HepG2 (cell line): ENCODE results near the gene ARHGEF26. TPM values are rescaled to one million over a fixed set of nuclear protein-coding genes. Genes with fewer than 3 reads are reported as not detected.

ENCODE experiments used
- ATAC-seq: fragments of 200-7000 bp; cut with Tn5 transposase; 3 replicates; pipeline ENCODE4 v1.9.1; 2020; ENCODE audit warnings: mild to moderate bottlenecking, moderate library complexity
- BruUV-seq: library from RNA; stranded (reverse); fragments of 400-500 nt; replicated peaks from 2 replicates; lab custom pipeline; 2021; lab: Mats Ljungman, UMichigan
- CTCF ChIA-PET: fragments of 300-600 bp; formaldehyde crosslinking; extraction: SDS; loops from one replicate; lab custom pipeline; 2021; ENCODE audit warnings: low total read pairs, inconsistent platforms, low intra/inter-chr PET ratio; lab: Yijun Ruan, JAX
- POLR2A ChIA-PET: fragments of 350-600 bp; sonication (Branson Sonifier 250); formaldehyde crosslinking; loops from one replicate; lab custom pipeline; 2020; ENCODE audit warnings: antibody characterized with exemption, inconsistent platforms; lab: Yijun Ruan, JAX
- DNase-seq: peaks from one replicate; pipeline ENCODE4 v3.0.0-alpha.2; 2015; ENCODE audit warnings: low spot score
- FAIRE-seq: peaks from 3 replicates; lab custom pipeline; 2011; peaks lifted over from hg19 to GRCh38; lab: Jason Lieb, UNC
- H2AFZ ChIP-seq: one replicate; pipeline ENCODE4 v1.6.1; 2011; ENCODE audit warnings: low read length, inconsistent platforms
- H3K27ac ChIP-seq: fragments of 300-600 bp; 3 replicates; pipeline ENCODE4 v1.8.0; 2011; ENCODE audit warnings: mixed run types, mild to moderate bottlenecking, mixed read lengths, low read length, inconsistent platforms; ENCODE audit not compliant: insufficient read depth; ENCODE audit errors: extremely low read length
- H3K27me3 ChIP-seq, 2 experiments: fragments of 200-600 bp in 1 of 2; 2 replicates in 1 of 2; 3 replicates in 1 of 2; pipeline versions ENCODE4 v1.6.0 to v1.8.0; 2011; ENCODE audit warnings: low read length in 2 of 2, mild to moderate bottlenecking in 2 of 2, moderate library complexity in 2 of 2, inconsistent platforms in 1 of 2; ENCODE audit not compliant: insufficient read depth in 2 of 2, control insufficient read depth in 1 of 2
- H3K36me3 ChIP-seq, 2 experiments: fragments of 200-600 bp in 1 of 2; replicated peaks in 1 of 2; 2 replicates in 1 of 2; 3 replicates in 1 of 2; pipeline versions ENCODE4 v1.5.1 to v1.8.0; 2011; ENCODE audit warnings: low read length in 2 of 2, inconsistent platforms in 1 of 2; ENCODE audit not compliant: insufficient read depth in 2 of 2, control insufficient read depth in 1 of 2
- H3K4me1 ChIP-seq: 2 replicates; pipeline ENCODE4 v1.5.1; 2012; ENCODE audit warnings: low read length, inconsistent platforms; ENCODE audit not compliant: insufficient read depth
- H3K4me2 ChIP-seq: 2 replicates; pipeline ENCODE4 v1.6.0; 2011; ENCODE audit warnings: low read depth, low read length, inconsistent platforms
- H3K4me3 ChIP-seq, 3 experiments: fragments of 200-600 bp in 1 of 3; sonication (generic), shearing (Covaris generic) in 1 of 3; replicated peaks in 1 of 3; 2 replicates each; pipeline ENCODE4 v1.5.1; 2011 to 2016; ENCODE audit warnings: low read length in 3 of 3, inconsistent platforms in 2 of 3, low read depth in 2 of 3, mild to moderate bottlenecking in 2 of 3, control low read depth in 1 of 3, mixed read lengths in 1 of 3; ENCODE audit not compliant: insufficient read depth in 1 of 3
- H3K79me2 ChIP-seq: one replicate; pipeline ENCODE4 v1.6.1; 2011; ENCODE audit warnings: low read length, inconsistent platforms; ENCODE audit not compliant: insufficient read depth
- H3K9ac ChIP-seq: 2 replicates; pipeline ENCODE4 v1.6.0; 2011; ENCODE audit warnings: mild to moderate bottlenecking, low read depth, low read length, inconsistent platforms; ENCODE audit not compliant: insufficient read depth
- H3K9me3 ChIP-seq: 2 replicates; pipeline ENCODE4 v1.5.1; 2012; ENCODE audit warnings: mild to moderate bottlenecking, low read length
- H4K20me1 ChIP-seq: 2 replicates; pipeline ENCODE4 v1.6.0; 2011; ENCODE audit warnings: inconsistent platforms, mild to moderate bottlenecking, low read length, moderate library complexity; ENCODE audit not compliant: insufficient read depth
- KMT2A ChIP-seq: sonication (generic); formaldehyde crosslinking; IDR thresholded peaks from 2 replicates; pipeline ENCODE4 v1.4.0; 2020; ENCODE audit warnings: missing genetic modification reagents
- NFKB2 ChIP-seq: sonication (generic); formaldehyde crosslinking; IDR thresholded peaks from 2 replicates; pipeline ENCODE4 v1.4.0; 2020; ENCODE audit warnings: missing genetic modification reagents, borderline replicate concordance
- NKX3-1 ChIP-seq: sonication (generic); formaldehyde crosslinking; IDR thresholded peaks from 2 replicates; pipeline ENCODE4 v1.5.0; 2020; ENCODE audit warnings: missing genetic modification reagents
- SUZ12 ChIP-seq: fragments of 150-350 bp; IDR thresholded peaks from 2 replicates; pipeline ENCODE4 v1.6.1; 2014; ENCODE audit warnings: low read depth, low read length
- ZBTB20 ChIP-seq: sonication (generic); formaldehyde crosslinking; IDR thresholded peaks from 2 replicates; pipeline ENCODE4 v1.8.1; 2023; ENCODE audit warnings: missing genetic modification reagents, low read depth, mild to moderate bottlenecking, borderline replicate concordance
- ZFP36L2 ChIP-seq: sonication (generic); formaldehyde crosslinking; IDR thresholded peaks from 2 replicates; pipeline ENCODE4 v1.4.0; 2020; ENCODE audit warnings: missing genetic modification reagents
- ZNF12 ChIP-seq: sonication (generic); formaldehyde crosslinking; IDR thresholded peaks from 2 replicates; pipeline ENCODE4 v1.5.0; 2020; ENCODE audit warnings: missing genetic modification reagents
- ZNF318 ChIP-seq: sonication (generic); formaldehyde crosslinking; IDR thresholded peaks from 2 replicates; pipeline ENCODE4 v1.4.0; 2020; ENCODE audit warnings: mild to moderate bottlenecking, missing genetic modification reagents
- ZNF367 ChIP-seq: sonication (generic); formaldehyde crosslinking; IDR thresholded peaks from 2 replicates; pipeline ENCODE4 v1.4.0; 2020; ENCODE audit warnings: missing genetic modification reagents, borderline replicate concordance
- WGBS: methylation state at CpG from one replicate; pipeline ENCODE4 v1.1.6; 2017; ENCODE audit warnings: low lambda C conversion rate; 5-methylcytosine and 5-hydroxymethylcytosine counted together
- in situ Hi-C: cut with HindIII; loops from 2 replicates; pipeline ENCODE4 v1.10.0; 2017; ENCODE audit warnings: low pct_unique_long_range_greater_than_20kb; ENCODE audit not compliant: extremely low pct_ligation_motif_present
- intact Hi-C: fragments of 100-400 bp; cut with micrococcal nuclease; formaldehyde crosslinking; loops from one replicate; pipeline ENCODE4 v1.10.0; 2022; ENCODE audit not compliant: unreplicated experiment
- polyA plus RNA-seq, 8 experiments: library from polyadenylated mRNA; depleted of rRNA in 3 of 8; stranded (reverse) in 7 of 8; unstranded in 1 of 8; fragments of >200 nt; fragmentation: Illumina TruSeq in 4 of 8; extraction: Trizol in 4 of 8; gene quantifications; 2 replicates each; pipeline versions ENCODE4 v1.2.1 to v1.2.3, GENCODE V29; 2011 to 2016; ENCODE audit warnings: low read depth in 4 of 8, missing spikeins in 1 of 8, mixed read lengths in 1 of 8; ENCODE audit not compliant: insufficient read depth in 1 of 8
- total RNA-seq, 5 experiments: library from RNA; depleted of rRNA; stranded (reverse); fragments of >200 nt; fragmentation: Illumina TruSeq; extraction: Trizol; gene quantifications; 2 replicates each; pipeline ENCODE4 v1.2.3, GENCODE V29; 2016; ENCODE audit warnings: low read depth in 1 of 5
- TF ChIP-seq, protein P1 (sequence below): sonication (generic); IDR thresholded peaks from 2 replicates; pipeline ENCODE4 v1.6.1; 2016; ENCODE audit warnings: low read depth, borderline replicate concordance

Gene ARHGEF26
- total and polyA plus RNA-seq, 2 of the 13 experiments (the other 11 are each of a cell fraction or from before 2014, with no cell fraction given) = 0.74 to 6.1 TPM

DNA sequence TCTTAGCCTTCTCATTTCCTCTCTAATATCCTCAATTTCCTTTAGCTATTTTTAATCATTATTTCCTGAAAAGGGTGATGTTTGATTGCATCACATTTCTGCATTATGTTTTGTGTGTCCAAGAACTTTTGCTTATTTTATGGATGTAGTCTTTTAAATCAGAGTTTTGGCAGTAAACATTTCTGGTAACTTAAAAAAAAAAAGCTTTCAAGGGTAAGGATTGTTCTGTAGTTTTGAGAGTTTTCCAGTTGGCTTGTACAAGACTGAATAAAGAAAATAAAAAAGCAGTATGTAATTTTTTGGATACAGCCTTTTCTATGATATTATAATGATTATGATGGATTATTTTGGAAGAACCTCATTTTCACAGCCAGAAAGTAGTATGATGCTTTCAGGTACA, 103.7 kb downstream of the ARHGEF26 start:
- FAIRE-seq (no peak), ATAC-seq (no peak), DNase-seq (no peak)
- ChIA-PET POLR2A (no interaction called here), CTCF (no interaction called here)
- BruUV-seq = no TSS peak
- no peak overlapping the region for H3K4me2 ChIP-seq
- H3K27ac ChIP-seq = no peak overlapping the region
- TF ChIP-seq KMT2A = no peak
- no peaks in the 10 kb centered on the region for H3K36me3 ChIP-seq
- peaks cover 11% of the 10 kb centered on the region for H3K4me1 ChIP-seq
- H3K27me3 ChIP-seq = no peaks in the 10 kb centered on the region
- H3K79me2 ChIP-seq = no peaks in the 10 kb centered on the region
- intact Hi-C loops = loop anchor here (10.0 kb wide), 1 partner anchor 100 kb away; the partner anchor contains the start of gene ARHGEF26
- H3K9me3 ChIP-seq = no peaks in the 10 kb centered on the region
- H3K4me3 ChIP-seq = no peak overlapping the region
- in situ Hi-C loops = no loop called here
- no peak overlapping the region for H2AFZ ChIP-seq
- H4K20me1 ChIP-seq = no peaks in the 10 kb centered on the region
- H3K9ac ChIP-seq = no peak overlapping the region

- 38% methylated on average over 2 of the region's 2 CpGs for WGBS
- H3K9me3 ChIP-seq = no peaks in the 10 kb centered on the region
- no peak overlapping the region for H3K9ac ChIP-seq
- no peaks in the 10 kb centered on the region for H3K27me3 ChIP-seq
- ChIA-PET CTCF (no interaction called here), POLR2A (no interaction called here)
- intact Hi-C loops = loop anchor here (10.0 kb wide), 1 partner anchor 101 kb away; the partner anchor contains the start of gene ARHGEF26
- H2AFZ ChIP-seq = no peak overlapping the region
- no peaks in the 10 kb centered on the region for H3K36me3 ChIP-seq
- no peak overlapping the region for H3K27ac ChIP-seq
- ATAC-seq (no peak), DNase-seq (no peak), FAIRE-seq (no peak)
- BruUV-seq = no TSS peak
- no peak overlapping the region for H3K4me2 ChIP-seq
- H3K4me1 ChIP-seq = peaks cover 6% of the 10 kb centered on the region; the same call in 1 of the 2 replicates
- no peaks in the 10 kb centered on the region for H4K20me1 ChIP-seq
- H3K4me3 ChIP-seq = no peak overlapping the region
- H3K79me2 ChIP-seq = no peaks in the 10 kb centered on the region
- in situ Hi-C loops = no loop called here
- no peak for TF ChIP-seq ZNF318 (CRISPR knock-in tag)
- no peak for TF ChIP-seq NFKB2 (CRISPR knock-in tag)
- TF ChIP-seq ZNF12 = no peak
- TF ChIP-seq, protein P1, sequence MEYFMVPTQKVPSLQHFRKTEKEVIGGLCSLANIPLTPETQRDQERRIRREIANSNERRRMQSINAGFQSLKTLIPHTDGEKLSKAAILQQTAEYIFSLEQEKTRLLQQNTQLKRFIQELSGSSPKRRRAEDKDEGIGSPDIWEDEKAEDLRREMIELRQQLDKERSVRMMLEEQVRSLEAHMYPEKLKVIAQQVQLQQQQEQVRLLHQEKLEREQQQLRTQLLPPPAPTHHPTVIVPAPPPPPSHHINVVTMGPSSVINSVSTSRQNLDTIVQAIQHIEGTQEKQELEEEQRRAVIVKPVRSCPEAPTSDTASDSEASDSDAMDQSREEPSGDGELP = no peak
- TF ChIP-seq ZBTB20 = no peak
- no peak for TF ChIP-seq SUZ12
- no peak for TF ChIP-seq ZNF367
- TF ChIP-seq ZFP36L2 (CRISPR knock-in tag) = no peak
- TF ChIP-seq NKX3-1 (CRISPR knock-in tag) = no peak
These were observed 104.3 kb downstream of the ARHGEF26 start for GRCh38 chr3:154225536-154225935.
